Mammary epithelial cell (primary cell): ENCODE data around the gene JPH3.

Source experiments
- CTCF ChIP-seq, 2 donors: IDR thresholded peaks in 1 of 2; conservative IDR thresholded peaks in 1 of 2; 2 replicates each; pipeline ENCODE4 v1.5.1; 2011 to 2012; ENCODE audit warnings: inconsistent platforms in 2 of 2, low read length in 2 of 2, mild to moderate bottlenecking in 2 of 2, control low read depth in 1 of 2, low read depth in 1 of 2; ENCODE audit not compliant: insufficient read depth in 1 of 2; ENCODE audit errors: extremely low read depth in 1 of 2
- EZH2 ChIP-seq: IDR thresholded peaks from 2 replicates; pipeline ENCODE4 v1.6.1; 2012; ENCODE audit warnings: low read length, inconsistent platforms, borderline replicate concordance

- TF ChIP-seq CTCF (conservative IDR thresholded peaks at IDR 0.05 in 1 of 2, IDR thresholded peaks at IDR 0.05 in 1 of 2; ENCODE audit: extremely low read depth in 1 of 2, insufficient read depth in 1 of 2, low read depth in 1 of 2, low read length in 2 of 2): no peak
- TF ChIP-seq EZH2: no peak
These were observed 104.8 kb downstream of the JPH3 start for GRCh38 chr16:87707097-87707496.
